Measurements from ENCODE around the gene PRKCE. TPM values are rescaled to one million over a fixed set of nuclear protein-coding genes. Genes with fewer than 3 reads are reported as not detected.

PRKCE gene
- total RNA-seq, 1 experiment from 2014 or later: 14.0 TPM

DNA sequence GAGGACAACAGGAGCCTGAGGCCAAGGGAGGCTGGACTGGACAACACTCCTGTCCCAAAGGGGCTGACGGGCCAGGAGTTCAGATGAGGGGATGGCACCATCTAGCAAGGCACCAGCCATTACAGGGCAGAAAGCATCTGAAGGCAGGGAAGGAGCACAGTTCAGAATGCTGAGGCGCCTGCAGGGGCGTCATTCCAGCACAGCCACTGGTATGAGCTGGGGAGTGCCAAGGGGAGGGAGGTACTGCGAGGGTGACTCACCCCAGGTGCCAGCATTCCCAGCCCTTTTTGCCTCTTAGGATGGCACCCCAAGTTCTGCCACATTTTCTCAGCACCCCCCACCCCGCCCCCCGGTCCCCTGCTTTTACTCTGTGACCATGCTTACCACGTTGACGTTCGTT lies 515.9 kb downstream of the PRKCE start:
- no peaks in the 10 kb centered on the region for H3K27me3 ChIP-seq (ENCODE audit: control insufficient read depth, insufficient read depth, low read length)
- ChIA-PET CTCF (no interaction called here), POLR2A (no interaction called here)
- TF ChIP-seq POLR2AphosphoS5 (IDR thresholded peaks at IDR 0.05; ENCODE audit: low read depth, low read length): no peak
- H3K9me3 ChIP-seq (ENCODE audit: control insufficient read depth, insufficient read depth, low read depth, low read length): no peaks in the 10 kb centered on the region
- in situ Hi-C loops (cut with HindIII; ENCODE audit: low pct_unique_long_range_greater_than_20kb, low sequenced_read_pairs): no loop called here
- H3K27ac ChIP-seq (ENCODE audit: low read length): no peak overlapping the region
- no peaks in the 10 kb centered on the region for H3K36me3 ChIP-seq (ENCODE audit: control insufficient read depth, insufficient read depth, low read length)
- intact Hi-C loops (cut with micrococcal nuclease; ENCODE audit: unreplicated experiment): no loop called here
- ATAC-seq (no peak), DNase-seq (ENCODE audit: low read depth, low spot score) (no peak)
- no TSS peak for BruUV-seq (replicated peaks)
- no peak overlapping the region for H3K4me3 ChIP-seq (ENCODE audit: low read depth in 2 of 2, low read length in 2 of 2)
- peaks cover 9% of the 10 kb centered on the region for H3K4me1 ChIP-seq (ENCODE audit: control insufficient read depth, insufficient read depth, low read length)

DNA sequence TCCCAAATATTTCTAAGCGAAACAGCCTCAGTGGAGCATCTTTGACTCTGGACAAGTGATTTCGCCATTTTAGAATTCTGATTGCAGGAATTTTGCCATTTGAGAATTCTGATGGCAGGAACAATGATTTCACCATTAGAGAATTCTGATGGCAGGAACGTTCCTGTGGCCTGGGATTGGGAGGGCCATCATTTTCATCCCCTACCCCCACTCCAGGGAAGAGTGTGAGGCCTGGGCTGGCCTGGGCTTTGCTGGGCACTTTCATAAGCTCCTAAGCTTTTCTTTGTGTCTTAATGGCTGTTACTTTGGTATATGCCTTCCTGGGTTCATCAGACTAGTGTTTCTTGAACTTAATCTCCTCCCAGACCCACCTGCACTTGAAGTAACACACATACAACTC lies 516.4 kb downstream of the PRKCE start:
- intact Hi-C loops (cut with micrococcal nuclease; ENCODE audit: unreplicated experiment): no loop called here
- no TSS peak for BruUV-seq (replicated peaks)
- Histone ChIP-seq H3K4me3 (ENCODE audit: low read depth in 2 of 2, low read length in 2 of 2) (no peak overlapping the region), H3K36me3 (ENCODE audit: control insufficient read depth, insufficient read depth, low read length) (no peaks in the 10 kb centered on the region), H3K27me3 (ENCODE audit: control insufficient read depth, insufficient read depth, low read length) (no peaks in the 10 kb centered on the region), H3K27ac (ENCODE audit: low read length) (no peak overlapping the region), H3K4me1 (ENCODE audit: control insufficient read depth, insufficient read depth, low read length) (peaks cover 9% of the 10 kb centered on the region), H3K9me3 (ENCODE audit: control insufficient read depth, insufficient read depth, low read depth, low read length) (no peaks in the 10 kb centered on the region)
- DNase-seq (ENCODE audit: low read depth, low spot score) (no peak), ATAC-seq (no peak)
- ChIA-PET POLR2A (no interaction called here), CTCF (no interaction called here)
- TF ChIP-seq POLR2AphosphoS5 (IDR thresholded peaks at IDR 0.05; ENCODE audit: low read depth, low read length) (no peak), TCF7L2 (IDR thresholded peaks at IDR 0.05; ENCODE audit: low read depth, low read length) (no peak), REST (IDR thresholded peaks at IDR 0.05; ENCODE audit: insufficient read depth in 1 of 2, low read depth in 2 of 2, low read length in 1 of 2) (no peak), SIN3A (IDR thresholded peaks at IDR 0.05; ENCODE audit: borderline replicate concordance, insufficient read depth, low read depth, low read length) (no peak)
- TF ChIP-seq, protein P1, sequence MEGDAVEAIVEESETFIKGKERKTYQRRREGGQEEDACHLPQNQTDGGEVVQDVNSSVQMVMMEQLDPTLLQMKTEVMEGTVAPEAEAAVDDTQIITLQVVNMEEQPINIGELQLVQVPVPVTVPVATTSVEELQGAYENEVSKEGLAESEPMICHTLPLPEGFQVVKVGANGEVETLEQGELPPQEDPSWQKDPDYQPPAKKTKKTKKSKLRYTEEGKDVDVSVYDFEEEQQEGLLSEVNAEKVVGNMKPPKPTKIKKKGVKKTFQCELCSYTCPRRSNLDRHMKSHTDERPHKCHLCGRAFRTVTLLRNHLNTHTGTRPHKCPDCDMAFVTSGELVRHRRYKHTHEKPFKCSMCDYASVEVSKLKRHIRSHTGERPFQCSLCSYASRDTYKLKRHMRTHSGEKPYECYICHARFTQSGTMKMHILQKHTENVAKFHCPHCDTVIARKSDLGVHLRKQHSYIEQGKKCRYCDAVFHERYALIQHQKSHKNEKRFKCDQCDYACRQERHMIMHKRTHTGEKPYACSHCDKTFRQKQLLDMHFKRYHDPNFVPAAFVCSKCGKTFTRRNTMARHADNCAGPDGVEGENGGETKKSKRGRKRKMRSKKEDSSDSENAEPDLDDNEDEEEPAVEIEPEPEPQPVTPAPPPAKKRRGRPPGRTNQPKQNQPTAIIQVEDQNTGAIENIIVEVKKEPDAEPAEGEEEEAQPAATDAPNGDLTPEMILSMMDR (IDR thresholded peaks at IDR 0.05): no peak
- in situ Hi-C loops (cut with HindIII; ENCODE audit: low pct_unique_long_range_greater_than_20kb, low sequenced_read_pairs): no loop called here

GRCh38 chr2:46169467-46169866 lies 518.0 kb downstream of the PRKCE start:
- ChIA-PET POLR2A (no interaction called here), CTCF (no interaction called here)
- ATAC-seq (no peak), DNase-seq (ENCODE audit: low read depth, low spot score) (no peak)
- Histone ChIP-seq H3K36me3 (ENCODE audit: control insufficient read depth, insufficient read depth, low read length) (no peaks in the 10 kb centered on the region), H3K4me1 (ENCODE audit: control insufficient read depth, insufficient read depth, low read length) (peaks cover 3% of the 10 kb centered on the region; the same call in 1 of the 2 replicates), H3K27me3 (ENCODE audit: control insufficient read depth, insufficient read depth, low read length) (no peaks in the 10 kb centered on the region), H3K9me3 (ENCODE audit: control insufficient read depth, insufficient read depth, low read depth, low read length) (no peaks in the 10 kb centered on the region), H3K4me3 (ENCODE audit: low read depth in 2 of 2, low read length in 2 of 2) (no peak overlapping the region), H3K27ac (ENCODE audit: low read length) (no peak overlapping the region)
- TF ChIP-seq POLR2AphosphoS5 (IDR thresholded peaks at IDR 0.05; ENCODE audit: low read depth, low read length) (no peak), TCF7L2 (IDR thresholded peaks at IDR 0.05; ENCODE audit: low read depth, low read length) (no peak), SIN3A (IDR thresholded peaks at IDR 0.05; ENCODE audit: borderline replicate concordance, insufficient read depth, low read depth, low read length) (no peak), REST (IDR thresholded peaks at IDR 0.05; ENCODE audit: insufficient read depth in 1 of 2, low read depth in 2 of 2, low read length in 1 of 2) (no peak)
- TF ChIP-seq, protein P1 (IDR thresholded peaks at IDR 0.05): no peak
- intact Hi-C loops (cut with micrococcal nuclease; ENCODE audit: unreplicated experiment) (no loop called here), in situ Hi-C loops (cut with HindIII; ENCODE audit: low pct_unique_long_range_greater_than_20kb, low sequenced_read_pairs) (no loop called here)
- no TSS peak for BruUV-seq (replicated peaks)
